GM20431 (cell line): ENCODE results near the gene FAR1.

Source experiments
- in situ Hi-C: fragments of 300-500 bp; cut with MseI, MboI; formaldehyde crosslinking; loops from one replicate; pipeline ENCODE4 v1.15.0; 2020; ENCODE audit warnings: low sequenced_read_pairs; ENCODE audit not compliant: unreplicated experiment

Gene FAR1

DNA sequence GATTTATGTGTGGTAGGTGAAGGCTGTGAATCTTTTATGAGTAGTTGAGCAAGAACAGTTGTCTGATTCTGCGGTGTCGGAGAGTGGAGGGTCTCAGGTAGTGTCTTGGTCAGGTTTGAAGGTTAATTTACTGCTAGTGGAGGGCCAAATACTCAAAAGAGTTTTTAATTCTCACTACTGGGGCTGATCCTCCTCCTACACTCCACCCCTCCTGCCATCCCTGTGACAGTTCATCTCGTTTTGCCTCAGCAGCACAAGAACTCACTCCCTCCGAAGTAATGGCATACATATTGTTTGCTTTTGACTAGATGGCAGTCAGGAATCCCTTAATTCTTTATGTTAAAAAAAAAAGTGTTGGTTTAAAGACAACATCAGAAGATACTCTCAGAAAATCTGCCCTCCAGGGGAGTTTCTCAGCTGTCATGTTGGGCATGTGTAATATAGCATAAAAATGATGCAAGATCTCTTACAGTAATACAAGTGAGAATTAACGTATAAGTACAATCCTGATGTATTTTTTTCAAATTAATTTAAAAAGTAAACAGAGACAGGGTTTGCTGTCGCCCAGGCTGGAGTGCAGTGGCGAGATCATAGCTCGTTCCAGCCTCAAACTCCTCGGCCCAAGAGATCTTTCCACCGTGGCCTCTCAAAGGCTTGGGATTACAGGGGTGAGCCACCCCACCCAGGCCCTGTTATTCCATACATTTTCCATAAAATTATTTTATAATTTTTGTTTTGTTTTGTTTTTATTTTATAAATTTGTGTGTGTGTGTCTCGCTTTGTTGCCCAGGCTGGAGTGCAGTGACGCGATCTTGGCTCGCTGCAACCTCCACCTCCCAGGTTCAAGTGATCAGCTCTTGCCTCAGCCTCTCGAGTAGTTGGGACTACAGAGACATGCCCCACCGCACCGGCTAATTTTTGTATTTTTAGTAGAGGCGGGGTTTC, 1.3 kb downstream of the FAR1 start:
- in situ Hi-C loops = no loop called here

DNA sequence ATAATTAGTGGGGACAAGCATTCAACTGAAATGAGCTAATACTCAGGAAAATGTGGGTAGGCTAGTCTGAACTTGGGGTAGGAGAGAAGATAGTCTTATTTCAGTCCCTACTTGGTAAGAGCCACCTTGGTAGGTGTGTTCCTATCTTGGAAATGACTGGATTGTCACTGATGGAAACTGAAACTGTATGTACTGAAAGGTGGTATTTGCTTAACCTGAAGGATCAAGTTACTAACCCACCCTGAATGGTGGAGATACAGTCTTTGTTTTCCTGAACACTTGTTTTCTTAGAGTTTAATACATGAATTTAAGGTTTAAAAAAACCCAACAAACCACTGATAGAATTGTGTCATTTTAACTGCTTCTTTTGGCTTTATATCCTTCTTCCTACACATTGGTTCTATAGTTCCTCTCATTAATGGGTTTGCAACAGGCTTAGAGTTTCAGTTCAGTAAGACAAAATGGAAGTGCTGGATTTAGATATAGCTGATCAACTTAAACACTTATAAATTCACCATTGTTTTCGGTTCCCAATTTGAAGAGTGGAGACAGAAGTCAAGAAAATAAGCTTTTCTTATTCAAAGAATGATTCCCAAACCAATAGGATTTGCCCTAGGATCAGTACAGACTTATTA, 4.2 kb downstream of the FAR1 start:
- in situ Hi-C loops = no loop called here

DNA sequence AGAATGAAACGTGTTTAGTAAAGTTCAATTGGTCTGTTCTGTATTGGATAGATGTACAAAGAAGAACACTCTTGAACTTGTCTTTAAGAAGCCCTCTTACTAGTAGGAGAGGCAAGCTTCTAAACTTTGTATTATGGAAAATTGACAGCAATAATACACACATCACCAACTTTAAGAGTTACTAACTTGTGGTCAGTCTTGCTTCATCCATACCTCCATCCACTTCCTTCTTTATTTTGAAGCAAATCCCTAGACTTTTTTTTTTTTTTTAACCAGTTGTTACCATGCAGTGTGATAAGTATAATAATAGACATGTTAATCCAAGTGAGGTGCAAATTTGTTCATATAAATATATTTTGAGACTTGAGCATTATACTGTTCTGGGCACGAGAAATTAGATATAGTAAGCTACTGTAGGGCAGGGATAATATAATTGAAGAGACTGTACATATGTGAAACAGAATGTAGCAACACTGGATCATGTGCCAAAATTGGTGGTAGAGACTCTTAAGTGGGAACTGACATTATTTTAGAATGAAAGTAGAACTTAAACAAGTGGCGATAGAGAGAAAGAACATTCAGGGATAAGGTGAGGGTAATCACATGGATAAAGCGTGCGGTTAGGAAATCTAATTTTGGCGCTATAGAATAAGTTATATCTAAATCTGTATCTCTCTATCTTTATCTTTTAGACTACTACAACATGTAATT, 6.5 kb downstream of the FAR1 start:
- in situ Hi-C loops = no loop called here

DNA sequence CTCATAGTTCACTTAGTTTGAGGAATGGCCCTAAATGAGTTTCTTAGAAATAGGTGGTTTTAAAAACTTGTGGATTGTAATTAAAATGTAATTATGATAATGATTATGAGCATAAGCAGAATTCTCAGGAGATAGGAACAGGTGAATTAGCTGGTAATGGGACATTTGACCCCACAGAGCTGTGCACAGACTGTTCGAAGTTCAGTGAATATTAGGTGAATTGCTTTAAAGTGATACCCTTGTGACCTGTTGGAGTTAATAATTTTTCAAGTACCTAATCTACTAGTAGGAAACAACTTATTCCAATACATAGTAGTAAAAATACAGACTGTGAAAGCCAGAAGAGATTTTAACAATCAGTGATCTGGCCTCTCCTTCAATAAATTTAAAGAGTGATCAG, 8.1 kb downstream of the FAR1 start:
- in situ Hi-C loops = no loop called here

DNA sequence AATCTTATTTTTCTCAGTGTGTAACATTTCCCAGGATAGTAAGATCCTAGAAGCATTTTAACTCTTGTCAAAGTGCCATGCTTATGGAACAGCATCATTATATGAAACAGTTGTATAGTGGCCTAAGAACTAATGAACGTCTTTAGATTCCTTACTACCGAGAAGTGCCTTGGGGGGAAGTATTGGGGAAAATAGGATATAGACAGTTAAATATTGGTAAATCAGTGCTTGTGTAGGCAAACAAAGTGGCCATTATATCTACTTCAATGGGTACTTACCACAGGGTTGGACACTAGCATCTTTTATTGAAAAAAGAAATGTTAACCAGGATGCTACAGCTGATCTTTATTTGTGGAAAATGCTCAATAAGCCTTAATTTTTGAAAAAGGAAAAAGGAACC, 11.3 kb downstream of the FAR1 start:
- in situ Hi-C loops = no loop called here

DNA sequence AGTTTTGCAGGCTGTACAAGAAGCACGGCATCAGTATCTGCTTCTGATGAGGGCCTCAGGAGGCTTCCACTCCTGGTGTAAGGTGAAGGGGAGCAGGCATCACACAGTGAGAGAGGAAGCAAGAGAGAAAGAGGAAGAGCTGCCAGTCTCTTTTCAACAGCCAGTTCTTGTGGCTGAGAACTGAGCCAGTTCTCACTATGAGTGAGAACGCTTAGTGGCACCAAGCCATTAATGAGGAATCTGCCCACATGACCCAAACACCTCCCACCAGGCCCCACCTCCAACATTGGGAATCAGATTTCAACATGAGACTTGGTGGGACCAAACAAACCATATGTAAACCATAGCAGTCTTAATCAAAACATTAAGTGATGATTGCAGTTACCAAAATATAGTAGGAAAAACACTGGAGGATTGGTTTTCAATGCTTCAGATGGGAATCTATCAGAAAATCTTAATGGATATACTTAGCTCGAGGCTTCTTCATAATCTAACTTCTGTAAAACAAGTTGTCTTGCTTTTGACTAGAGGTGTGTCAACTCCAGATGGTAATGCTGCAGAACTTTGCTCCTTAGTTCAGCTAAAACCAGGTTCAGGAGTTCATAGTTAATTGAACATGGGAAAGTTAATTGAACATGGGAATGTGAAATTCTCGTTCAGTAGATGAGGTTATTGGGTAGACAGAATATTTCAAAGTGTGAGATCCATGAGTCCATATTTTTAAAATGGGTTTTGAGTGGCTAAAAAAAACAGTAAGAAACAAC, 12.2 kb downstream of the FAR1 start:
- in situ Hi-C loops = no loop called here

DNA sequence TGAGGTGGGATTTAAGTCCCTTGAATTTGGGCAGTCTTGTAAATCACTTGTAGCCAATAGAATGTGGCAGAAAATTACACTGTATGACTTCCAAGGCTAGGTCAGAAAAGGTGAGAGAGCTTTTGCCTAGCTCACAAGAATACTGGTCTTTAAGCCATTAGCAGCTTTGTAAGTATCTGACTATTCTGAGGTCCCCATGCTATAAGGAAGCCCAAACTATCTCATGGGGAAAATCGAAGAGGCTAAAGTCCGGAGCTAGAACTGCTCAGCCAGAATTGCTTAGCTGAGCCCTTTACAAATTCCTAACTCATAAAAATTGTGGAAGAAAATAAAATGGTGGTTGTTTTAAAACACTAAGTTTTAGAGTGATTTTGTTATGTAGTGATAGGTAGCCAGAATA, 13.0 kb downstream of the FAR1 start:
- in situ Hi-C loops = no loop called here

DNA sequence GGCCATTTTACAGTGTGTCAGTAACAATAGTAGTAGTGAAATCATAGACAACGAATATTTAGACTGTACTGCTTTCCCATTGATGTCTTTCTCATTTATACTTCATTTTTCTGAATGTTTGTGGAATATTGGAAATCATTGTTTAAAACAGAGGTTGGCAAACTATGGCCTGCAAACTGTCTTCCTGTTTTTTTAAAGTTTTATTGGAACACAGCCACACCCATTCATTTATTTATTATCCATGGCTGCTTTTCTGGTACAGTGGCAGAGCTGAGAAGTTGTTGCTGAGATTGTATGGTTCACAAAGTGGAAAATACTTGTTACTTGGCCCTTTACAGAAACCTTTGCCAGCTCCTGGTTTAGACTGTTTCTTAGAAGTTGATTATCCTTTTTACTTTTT, 13.7 kb downstream of the FAR1 start:
- in situ Hi-C loops = no loop called here

DNA sequence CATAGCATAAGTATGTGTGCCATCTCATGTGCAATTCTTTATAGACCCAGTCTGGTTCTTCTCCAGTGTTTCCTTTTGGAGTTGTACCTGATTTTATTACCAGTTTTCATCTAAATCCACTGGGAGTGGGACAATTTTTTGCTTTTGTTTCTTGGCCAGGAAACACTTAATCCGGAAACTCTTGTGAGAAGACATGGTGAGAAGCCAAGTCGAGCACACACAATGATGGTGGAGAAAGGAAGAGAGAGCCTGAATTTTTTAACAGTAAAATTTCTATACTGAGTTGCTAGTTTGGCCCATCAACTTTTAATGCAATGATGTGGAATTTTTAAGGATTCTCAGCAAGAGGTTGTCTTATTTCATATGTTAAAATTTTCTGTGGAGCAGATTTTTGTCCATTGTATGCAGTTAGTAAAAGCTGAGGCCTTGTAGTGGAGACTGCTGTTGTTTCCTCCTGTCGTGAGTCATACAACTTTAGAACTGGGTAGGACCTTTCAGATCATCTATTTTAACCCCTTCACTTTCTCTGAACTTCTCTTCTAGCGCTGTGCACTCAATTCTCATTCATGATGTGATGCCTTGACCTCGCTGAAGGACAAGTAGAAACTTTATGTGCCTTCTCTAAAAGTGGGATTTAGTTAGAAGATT, 17.1 kb downstream of the FAR1 start:
- in situ Hi-C loops = no loop called here

DNA sequence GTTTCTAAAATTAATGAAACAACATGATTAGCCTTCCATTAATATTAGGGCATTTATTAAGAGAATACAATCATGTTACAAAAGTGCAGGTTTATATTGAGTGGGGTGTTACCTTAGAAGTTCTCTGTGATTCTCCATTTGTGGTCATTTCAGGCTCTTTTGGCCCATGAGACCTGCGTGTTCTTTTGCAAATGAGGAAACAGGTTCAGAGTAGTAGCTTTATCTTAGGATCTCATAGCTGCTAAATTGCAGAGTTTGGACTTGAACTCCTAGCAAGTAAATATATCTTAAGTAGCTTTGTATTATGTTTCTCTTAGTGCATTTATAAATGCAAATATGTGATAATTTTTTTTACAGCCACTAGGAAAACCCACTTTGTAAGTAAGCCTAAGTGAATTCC, 18.3 kb downstream of the FAR1 start:
- in situ Hi-C loops = no loop called here

DNA sequence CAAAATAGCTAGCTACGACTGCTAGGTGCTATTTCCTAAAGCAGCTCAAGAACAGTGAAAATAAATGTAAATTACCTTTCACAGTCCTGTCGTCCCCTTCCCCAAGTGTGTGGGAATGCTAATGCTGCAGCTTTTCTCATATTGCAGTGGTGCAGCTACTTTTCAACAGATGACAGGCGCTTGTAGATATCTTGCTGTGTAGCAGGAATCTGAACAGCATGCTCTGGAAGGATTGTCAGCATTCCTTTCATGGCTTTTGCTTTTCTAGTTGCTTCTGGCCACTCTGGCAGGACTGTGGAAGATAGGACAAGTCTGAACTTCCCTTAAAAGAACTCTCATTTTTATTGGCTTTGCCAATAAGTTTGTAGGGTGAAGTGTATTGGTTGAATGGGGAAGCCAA, 18.8 kb downstream of the FAR1 start:
- in situ Hi-C loops = no loop called here

DNA sequence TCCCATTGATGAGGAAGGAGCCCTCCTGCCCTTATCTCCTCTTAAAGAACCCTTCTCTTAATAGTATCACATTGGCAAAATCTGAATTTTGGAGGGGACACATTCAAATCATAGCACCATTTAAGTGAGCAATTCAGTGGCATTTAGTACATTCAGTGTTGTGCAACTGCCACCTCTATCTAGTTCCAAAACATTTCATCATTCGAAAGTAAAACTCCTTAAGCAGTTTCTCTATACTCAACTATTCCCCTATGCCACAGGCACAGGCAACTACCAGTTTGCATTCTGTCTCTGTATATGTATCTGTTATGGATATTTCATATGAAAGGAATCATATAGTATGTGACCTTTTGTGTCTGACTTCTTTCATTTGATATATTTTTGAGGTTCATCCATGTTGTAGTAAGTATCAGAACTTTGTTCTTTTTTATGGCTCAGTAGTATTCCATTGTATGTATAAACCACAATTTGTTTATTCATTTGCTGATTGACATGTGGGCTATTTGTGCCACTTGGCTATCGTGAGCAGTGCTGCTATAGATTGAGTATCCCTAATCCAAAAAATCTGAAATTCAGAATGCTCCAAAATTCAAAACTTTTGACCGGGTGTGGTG, 22.9 kb downstream of the FAR1 start:
- in situ Hi-C loops = no loop called here

DNA sequence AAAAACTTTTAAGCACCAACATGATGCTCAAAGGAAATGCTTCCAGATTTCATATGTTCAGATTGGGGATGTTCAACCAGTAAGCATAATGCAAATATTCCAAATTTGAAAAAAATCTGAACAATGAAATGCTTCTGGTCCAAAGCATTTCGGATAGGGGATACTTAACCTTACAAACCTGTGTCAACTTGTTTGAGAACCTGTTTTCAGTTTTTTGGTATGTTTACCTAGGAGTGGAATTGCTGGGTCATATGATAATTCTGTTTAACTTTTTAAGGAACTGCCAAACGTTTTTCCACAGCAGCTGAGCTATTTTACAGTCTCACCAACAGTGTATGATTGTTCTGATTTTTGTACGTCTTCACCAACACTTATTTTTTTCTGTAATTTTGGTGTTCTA, 23.7 kb downstream of the FAR1 start:
- in situ Hi-C loops = no loop called here

DNA sequence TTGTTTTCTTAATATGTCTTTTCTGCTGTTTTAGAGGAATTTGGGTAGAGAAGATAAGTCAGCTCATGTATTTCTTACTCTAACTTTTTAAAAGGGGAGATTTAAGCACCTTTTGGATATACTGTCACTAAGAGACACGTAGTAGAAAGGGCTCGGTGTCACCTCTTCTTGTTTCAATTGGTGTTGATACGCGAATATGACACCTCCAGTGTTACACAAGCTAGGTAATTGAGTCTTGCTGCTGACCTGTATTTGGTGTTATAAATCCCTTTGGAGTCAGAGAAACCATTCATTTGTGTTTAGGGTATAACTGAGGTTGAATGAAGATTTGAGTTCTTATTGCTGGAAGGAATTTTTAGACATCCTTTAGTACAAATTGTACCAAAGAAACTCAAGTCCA, 25.6 kb downstream of the FAR1 start:
- in situ Hi-C loops = no loop called here

DNA sequence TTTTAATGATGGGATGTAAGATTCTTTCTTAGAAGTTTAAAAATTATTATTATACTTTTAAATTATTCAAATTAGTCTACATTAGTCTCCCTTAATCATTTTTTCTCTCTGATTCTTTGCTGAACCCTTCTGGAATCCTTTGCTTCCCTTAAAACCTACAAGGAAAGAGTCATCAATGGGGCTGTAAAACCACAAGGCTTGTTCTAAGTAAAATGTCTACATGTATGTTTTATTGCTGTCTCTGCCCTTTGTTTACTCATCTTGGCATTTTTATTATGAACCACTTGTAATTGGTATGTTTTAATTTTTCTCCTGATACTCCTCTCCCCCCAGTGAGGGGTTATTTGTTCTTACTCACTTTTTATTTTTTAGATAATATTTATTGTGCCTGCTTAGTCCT, 27.4 kb downstream of the FAR1 start:
- in situ Hi-C loops = no loop called here

DNA sequence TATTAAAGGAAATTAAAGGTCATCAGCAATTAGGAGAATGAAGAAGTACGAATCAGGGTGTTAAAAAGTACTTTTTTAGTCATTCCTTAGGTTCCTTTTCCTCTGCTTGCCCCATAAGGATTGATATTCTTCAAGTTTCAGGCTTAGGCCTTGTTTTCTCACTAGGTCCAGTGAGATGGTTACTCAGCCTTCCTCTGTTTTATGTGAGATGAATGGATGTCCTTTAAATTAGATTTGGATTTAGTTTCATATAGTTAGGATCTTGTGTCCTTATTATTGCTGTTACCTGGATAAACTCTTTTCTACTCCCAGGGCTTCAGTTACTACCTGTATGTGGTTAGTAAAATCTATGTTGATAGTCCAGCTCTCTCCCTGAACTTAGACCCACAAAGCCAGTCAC, 29.2 kb downstream of the FAR1 start:
- in situ Hi-C loops = no loop called here

DNA sequence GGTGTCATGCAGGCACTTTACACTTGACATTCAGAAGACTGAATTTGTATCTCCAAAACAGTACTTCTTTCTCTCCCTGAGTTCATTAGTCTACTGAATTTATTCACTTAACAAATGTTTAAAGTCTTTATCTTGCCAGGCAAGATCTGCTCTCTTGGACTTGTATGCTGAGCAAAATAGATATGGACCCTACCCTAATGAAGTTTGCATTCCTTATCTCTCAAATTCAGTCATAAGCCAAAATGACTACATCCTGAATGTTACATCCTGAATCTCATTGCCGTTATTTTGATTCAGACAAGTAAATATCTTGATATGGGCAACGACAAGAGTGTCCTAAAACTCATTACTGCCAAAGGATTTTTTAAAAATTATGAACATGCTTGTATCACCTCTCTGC, 29.7 kb downstream of the FAR1 start:
- in situ Hi-C loops = no loop called here

DNA sequence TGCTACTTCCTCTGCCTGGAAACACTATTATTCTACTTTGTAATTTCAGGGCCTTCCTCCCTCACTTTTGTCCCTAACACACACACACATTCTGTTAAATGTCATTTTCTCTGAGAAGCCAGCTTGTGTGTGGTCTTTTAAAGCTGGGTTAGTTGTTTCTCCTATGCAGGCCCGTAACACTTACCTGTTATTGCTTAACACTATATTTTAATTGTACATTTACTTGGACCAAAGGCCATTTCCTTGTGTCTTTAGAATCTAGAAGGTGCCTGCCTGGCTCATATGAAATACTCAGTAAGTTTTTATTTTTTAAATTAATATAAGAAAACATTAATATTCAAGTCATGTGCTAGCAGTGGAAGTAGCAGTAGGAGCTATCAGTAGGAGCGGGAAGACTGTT, 30.6 kb downstream of the FAR1 start:
- in situ Hi-C loops = no loop called here

DNA sequence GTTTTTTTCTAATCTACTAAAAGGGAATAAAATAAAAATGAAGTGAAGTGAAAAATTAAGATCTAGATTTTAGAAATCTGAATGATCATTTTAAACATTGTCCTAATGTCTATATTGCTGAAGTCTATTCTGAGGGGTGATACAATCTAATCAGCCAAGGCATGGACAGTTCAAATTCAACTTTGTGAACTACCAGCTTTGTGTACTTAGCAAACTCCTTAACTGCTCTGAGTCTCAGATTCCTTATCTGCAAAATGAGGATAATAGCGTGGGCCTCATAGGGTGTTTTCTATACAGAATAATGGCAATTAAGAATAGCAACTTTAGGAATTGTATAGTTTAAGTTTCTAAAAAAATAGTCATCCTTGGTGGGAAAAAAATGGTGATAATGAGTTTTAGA, 31.4 kb downstream of the FAR1 start:
- in situ Hi-C loops = no loop called here

DNA sequence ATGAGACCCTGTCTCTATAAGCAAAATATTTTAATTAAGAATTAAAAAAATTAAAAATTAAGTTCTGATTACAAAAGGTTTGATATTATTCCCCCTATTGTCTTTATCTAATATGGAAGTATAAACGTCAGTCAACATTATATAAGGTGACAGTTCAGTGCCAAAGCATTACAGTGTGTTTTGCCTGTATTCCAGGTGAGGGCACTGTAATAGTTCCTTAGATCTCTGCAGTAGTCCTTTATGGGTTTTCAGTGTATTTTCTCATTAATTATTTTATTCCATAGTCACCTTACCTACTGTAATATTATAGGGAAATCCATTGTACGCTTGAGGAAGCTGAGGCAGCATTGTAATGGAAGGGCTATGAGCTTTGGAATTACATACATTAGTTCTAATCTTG, 33.0 kb downstream of the FAR1 start:
- in situ Hi-C loops = no loop called here
